NB4 (cell line): ENCODE measurements around the gene ERGIC1.

Experiments used
- DNase-seq: peaks from one replicate; pipeline ENCODE4 v3.0.0; 2010; ENCODE audit warnings: low read depth
- H3K4me3 ChIP-seq: one replicate; pipeline ENCODE4 v1.5.1; 2011; ENCODE audit warnings: mild to moderate bottlenecking, low read depth, low read length, moderate library complexity
- CTCF ChIP-seq: IDR thresholded peaks from one replicate; pipeline ENCODE4 v1.5.1; 2012; ENCODE audit warnings: low read depth, low read length
- MAX ChIP-seq: IDR thresholded peaks from 2 replicates; pipeline ENCODE4 v1.6.1; 2011; ENCODE audit warnings: low read depth, low read length
- MYC ChIP-seq: IDR thresholded peaks from 2 replicates; pipeline ENCODE4 v1.6.1; 2011; ENCODE audit warnings: low read depth, low read length
- POLR2A ChIP-seq: IDR thresholded peaks from 2 replicates; pipeline ENCODE4 v1.6.1; 2011; ENCODE audit warnings: mild to moderate bottlenecking; ENCODE audit not compliant: insufficient read length; ENCODE audit errors: extremely low read depth

The ERGIC1 gene

DNA sequence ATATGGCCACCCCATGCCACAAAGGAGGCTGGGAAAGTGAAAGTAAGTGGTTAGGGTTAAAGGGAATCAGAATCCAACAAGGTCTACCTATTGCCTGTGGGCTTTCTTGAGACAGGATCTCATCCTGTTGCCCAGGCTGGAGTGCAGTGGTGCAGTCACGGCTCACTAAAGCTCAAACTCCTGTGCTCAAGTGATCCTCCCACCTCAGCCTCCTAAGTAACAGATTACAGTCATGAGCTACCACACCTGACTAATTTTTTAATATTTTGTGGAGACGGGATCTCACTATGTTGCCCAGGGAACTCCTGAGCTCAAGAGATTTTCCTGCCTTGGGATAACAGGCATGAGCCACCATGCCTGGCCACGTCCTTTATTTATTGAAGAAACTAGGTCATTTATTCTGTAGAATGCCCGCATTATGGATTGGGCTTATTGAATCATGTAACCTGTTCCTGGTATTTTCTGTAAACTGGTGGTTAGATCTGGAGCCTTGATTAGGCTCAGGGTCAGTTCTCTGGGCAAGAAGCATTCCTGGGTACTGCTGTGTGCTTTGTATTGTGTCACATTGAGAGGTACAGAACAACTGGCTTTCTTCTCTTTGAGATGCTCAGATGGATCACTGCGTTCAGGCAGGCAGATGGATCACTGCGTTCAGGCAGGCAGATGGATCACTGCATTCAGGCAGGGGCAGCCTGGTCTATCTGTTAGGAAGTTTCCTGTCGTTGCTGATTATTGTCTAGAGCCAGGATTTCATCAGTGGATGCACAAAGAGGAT, 41.6 kb downstream of the ERGIC1 start:
- no peak for DNase-seq
- TF ChIP-seq MYC, result no peak
- TF ChIP-seq POLR2A, result no peak
- no peak for TF ChIP-seq CTCF
- no peak for TF ChIP-seq MAX

DNA sequence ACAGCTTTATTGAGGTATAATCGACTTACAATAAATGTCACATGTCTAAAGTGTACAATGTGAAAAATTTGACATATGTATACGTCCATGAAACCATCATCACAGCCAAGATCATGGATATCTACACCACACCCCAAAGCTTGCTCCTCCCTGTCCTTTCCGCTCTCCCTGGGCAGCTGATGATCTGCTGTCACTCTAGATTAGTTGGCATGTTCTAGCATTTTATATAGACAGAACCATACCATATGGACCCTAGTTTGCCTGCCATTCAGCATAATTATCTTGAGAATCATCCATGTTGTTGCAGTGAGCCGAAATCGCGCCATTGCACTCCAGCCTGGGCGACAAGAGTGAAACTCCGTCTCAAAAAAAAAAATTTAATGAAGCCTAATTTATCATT, 42.5 kb downstream of the ERGIC1 start:
- no peak for DNase-seq
- TF ChIP-seq MYC, result no peak
- no peak for TF ChIP-seq POLR2A
- TF ChIP-seq CTCF, result no peak
- no peak for TF ChIP-seq MAX
- H3K4me3 ChIP-seq, result no peak overlapping the region

More for the DNA sequence above, 41.6 kb downstream of the ERGIC1 start:
- no peak overlapping the region for H3K4me3 ChIP-seq

- TF ChIP-seq POLR2A (no peak), MAX (no peak), CTCF (no peak), MYC (no peak)
Observed at GRCh38 chr5:172877466-172878260, 43.6 kb downstream of the ERGIC1 start.

DNA sequence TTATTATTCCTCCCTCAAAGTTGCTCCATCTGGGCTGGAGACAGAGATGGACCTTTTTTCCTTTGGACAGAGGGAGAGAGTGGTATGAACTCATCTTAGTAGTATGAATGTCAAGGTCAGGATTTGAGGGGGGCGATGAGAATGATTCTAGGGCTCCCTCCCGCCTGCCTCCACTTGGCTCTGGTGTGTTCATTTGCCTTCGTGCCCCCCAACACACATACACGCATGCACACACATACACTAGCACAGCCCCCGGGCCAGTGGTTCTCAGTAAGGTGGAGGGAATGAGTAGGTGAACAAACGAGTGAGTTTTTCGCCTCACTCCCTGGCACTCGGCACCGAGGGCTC, 44.5 kb downstream of the ERGIC1 start:
- no peak for DNase-seq
- no peak for TF ChIP-seq MAX
- no peak for TF ChIP-seq CTCF
- no peak for TF ChIP-seq POLR2A
- TF ChIP-seq MYC, result no peak
- no peak overlapping the region for H3K4me3 ChIP-seq

More at GRCh38 chr5:172877466-172878260, 43.6 kb downstream of the ERGIC1 start:
- H3K4me3 ChIP-seq, result no peak overlapping the region
- DNase-seq, result peak; percentile 27

GRCh38 chr5:172878933-172879752, 45.1 kb downstream of the ERGIC1 start:
- no peak for DNase-seq
- no peak for TF ChIP-seq POLR2A
- TF ChIP-seq CTCF, result no peak
- no peak for TF ChIP-seq MYC
- no peak for TF ChIP-seq MAX
- no peak overlapping the region for H3K4me3 ChIP-seq
